Measurements from ENCODE around the gene PFN1. TPM values are rescaled to one million over a fixed set of nuclear protein-coding genes. Genes with fewer than 3 reads are reported as not detected.

PFN1 gene
- total and polyA plus RNA-seq, 10 of the 15 experiments (the other 5 are each of a cell fraction or from before 2014, with no cell fraction given): 154 to 3,892 (median 1,918) TPM

DNA sequence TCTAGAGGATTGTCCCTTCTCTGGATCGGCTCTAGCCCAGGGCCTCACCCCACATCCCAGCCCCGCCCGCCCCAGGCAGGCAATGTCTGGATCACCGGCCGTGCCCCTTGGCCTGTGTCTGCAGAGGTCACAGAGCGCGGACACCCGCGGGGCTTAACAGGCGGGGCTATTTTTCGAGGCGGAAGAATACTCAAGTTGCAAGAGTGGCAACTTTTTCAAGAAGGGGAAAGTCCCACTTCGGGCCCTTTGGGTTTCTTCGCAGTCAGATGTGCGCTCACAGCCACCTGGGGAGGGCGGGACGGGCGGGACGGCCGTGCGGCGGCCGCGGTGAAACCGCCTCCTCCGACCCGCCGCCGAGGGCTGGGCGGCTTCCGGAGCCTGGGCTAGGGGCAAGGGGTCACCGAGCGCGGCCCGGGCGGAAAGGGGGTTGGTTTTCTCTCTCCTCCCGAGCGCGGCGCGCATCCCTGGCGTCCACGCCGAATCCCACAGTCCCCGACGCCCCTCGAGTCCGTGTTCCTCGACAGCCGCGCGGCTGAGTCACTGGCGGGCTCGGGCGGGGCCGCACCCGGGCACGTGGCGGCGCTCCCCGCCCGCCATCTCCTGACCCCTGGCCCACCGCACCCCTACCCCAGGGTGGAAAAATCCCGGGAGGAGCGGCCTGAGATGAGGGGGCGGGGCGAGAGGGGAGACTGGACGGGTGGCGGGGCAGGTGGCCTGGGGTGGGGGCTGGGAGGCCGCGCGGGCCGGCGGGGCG lies 1.2 kb upstream of the PFN1 start (continued):
- TF ChIP-seq HSF1 (IDR thresholded peaks at IDR 0.05; ENCODE audit: low read depth, low read length) (0 out of 2 replicates have a peak, but pooled peaks have one; percentile 36), ZNF207 (IDR thresholded peaks at IDR 0.05; ENCODE audit: borderline replicate concordance) (no peak), MXI1 (IDR thresholded peaks at IDR 0.05; ENCODE audit: low read depth, low read length) (0 out of 2 replicates have a peak, but pooled peaks have one; percentile 31), SP1 (IDR thresholded peaks at IDR 0.05; ENCODE audit: low read depth, low read length) (peak; percentile 17), CHD4 (IDR thresholded peaks at IDR 0.05) (no peak), KDM1A (IDR thresholded peaks at IDR 0.05; ENCODE audit: borderline replicate concordance) (no peak), ATF3 (IDR thresholded peaks at IDR 0.05; ENCODE audit: borderline replicate concordance, extremely low read depth, low read depth, low read length) (no peak), IKZF2 (IDR thresholded peaks at IDR 0.05) (0 out of 4 replicates have a peak, but pooled peaks of 1 of the 2 experiments have one; percentile 15), TCF12 (IDR thresholded peaks at IDR 0.05; ENCODE audit: low read depth, low read length) (peak; percentile 71; the same call in 1 of the 2 replicates), BCL3 (IDR thresholded peaks at IDR 0.05; ENCODE audit: borderline replicate concordance, insufficient read depth, low read depth, low read length, poor library complexity, severe bottlenecking) (peak; percentile 77), ZNF24 (IDR thresholded peaks at IDR 0.05) (no peak), ATF7 (IDR thresholded peaks at IDR 0.05; ENCODE audit: low read depth) (no peak), MTA3 (IDR thresholded peaks at IDR 0.05; ENCODE audit: borderline replicate concordance, low read length) (no peak), HCFC1 (IDR thresholded peaks at IDR 0.05; ENCODE audit: low read length) (peak; percentile 11), GATAD2B (conservative IDR thresholded peaks at IDR 0.05; ENCODE audit: low read depth) (no peak; the same call in 1 of the 2 replicates), BRCA1 (IDR thresholded peaks at IDR 0.05; ENCODE audit: low read depth, low read length) (no peak), RBBP5 (conservative IDR thresholded peaks at IDR 0.05) (no peak)
- TF ChIP-seq, protein P1, sequence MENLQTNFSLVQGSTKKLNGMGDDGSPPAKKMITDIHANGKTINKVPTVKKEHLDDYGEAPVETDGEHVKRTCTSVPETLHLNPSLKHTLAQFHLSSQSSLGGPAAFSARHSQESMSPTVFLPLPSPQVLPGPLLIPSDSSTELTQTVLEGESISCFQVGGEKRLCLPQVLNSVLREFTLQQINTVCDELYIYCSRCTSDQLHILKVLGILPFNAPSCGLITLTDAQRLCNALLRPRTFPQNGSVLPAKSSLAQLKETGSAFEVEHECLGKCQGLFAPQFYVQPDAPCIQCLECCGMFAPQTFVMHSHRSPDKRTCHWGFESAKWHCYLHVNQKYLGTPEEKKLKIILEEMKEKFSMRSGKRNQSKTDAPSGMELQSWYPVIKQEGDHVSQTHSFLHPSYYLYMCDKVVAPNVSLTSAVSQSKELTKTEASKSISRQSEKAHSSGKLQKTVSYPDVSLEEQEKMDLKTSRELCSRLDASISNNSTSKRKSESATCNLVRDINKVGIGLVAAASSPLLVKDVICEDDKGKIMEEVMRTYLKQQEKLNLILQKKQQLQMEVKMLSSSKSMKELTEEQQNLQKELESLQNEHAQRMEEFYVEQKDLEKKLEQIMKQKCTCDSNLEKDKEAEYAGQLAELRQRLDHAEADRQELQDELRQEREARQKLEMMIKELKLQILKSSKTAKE (IDR thresholded peaks at IDR 0.05; ENCODE audit: low read depth, poor library complexity, severe bottlenecking): no peak
- TF ChIP-seq, protein P2, sequence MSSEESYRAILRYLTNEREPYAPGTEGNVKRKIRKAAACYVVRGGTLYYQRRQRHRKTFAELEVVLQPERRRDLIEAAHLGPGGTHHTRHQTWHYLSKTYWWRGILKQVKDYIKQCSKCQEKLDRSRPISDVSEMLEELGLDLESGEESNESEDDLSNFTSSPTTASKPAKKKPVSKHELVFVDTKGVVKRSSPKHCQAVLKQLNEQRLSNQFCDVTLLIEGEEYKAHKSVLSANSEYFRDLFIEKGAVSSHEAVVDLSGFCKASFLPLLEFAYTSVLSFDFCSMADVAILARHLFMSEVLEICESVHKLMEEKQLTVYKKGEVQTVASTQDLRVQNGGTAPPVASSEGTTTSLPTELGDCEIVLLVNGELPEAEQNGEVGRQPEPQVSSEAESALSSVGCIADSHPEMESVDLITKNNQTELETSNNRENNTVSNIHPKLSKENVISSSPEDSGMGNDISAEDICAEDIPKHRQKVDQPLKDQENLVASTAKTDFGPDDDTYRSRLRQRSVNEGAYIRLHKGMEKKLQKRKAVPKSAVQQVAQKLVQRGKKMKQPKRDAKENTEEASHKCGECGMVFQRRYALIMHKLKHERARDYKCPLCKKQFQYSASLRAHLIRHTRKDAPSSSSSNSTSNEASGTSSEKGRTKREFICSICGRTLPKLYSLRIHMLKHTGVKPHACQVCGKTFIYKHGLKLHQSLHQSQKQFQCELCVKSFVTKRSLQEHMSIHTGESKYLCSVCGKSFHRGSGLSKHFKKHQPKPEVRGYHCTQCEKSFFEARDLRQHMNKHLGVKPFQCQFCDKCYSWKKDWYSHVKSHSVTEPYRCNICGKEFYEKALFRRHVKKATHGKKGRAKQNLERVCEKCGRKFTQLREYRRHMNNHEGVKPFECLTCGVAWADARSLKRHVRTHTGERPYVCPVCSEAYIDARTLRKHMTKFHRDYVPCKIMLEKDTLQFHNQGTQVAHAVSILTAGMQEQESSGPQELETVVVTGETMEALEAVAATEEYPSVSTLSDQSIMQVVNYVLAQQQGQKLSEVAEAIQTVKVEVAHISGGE (CRISPR knock-in tag; IDR thresholded peaks at IDR 0.05): no peak
- TF ChIP-seq, protein P3, sequence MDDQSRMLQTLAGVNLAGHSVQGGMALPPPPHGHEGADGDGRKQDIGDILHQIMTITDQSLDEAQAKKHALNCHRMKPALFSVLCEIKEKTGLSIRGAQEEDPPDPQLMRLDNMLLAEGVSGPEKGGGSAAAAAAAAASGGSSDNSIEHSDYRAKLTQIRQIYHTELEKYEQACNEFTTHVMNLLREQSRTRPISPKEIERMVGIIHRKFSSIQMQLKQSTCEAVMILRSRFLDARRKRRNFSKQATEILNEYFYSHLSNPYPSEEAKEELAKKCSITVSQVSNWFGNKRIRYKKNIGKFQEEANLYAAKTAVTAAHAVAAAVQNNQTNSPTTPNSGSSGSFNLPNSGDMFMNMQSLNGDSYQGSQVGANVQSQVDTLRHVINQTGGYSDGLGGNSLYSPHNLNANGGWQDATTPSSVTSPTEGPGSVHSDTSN (IDR thresholded peaks at IDR 0.05; ENCODE audit: insufficient replicate concordance, low read depth, low read length): peak; percentile 75

Data from GM12878 (cell line).